HTERT RPE-1 (cell line): ENCODE data around the gene GATAD1.
"Not testable (repeated sequence)": the region's sequence is repeated elsewhere in the genome, so short reads cannot be mapped to it uniquely, and the experiment has no call there.

Experiments used
- in situ Hi-C: fragments of 300-500 bp; cut with MboI; formaldehyde crosslinking; loops from 4 replicates; pipeline ENCODE4 v1.14.3; 2020; ENCODE audit warnings: low sequenced_read_pairs

GATAD1 gene

DNA sequence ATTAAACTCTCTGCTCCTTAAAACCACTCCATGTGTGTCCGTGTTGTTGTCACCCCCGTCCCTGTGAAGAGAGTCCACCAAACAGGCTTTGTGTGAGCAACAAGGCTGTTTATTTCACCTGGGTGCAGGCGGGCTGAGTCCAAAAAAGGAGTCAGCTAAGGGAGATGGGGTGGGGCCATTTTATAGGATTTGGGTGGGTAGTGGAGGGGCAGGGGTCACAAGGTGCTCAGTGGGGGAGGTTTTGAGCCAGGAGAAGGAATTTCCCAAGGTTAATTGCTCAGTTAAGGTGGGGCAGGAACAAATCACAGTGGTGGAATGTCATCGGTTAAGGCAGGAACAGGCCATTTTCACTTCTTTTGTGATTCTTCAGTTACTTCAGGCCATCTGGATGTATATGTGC, 31.9 kb downstream of the GATAD1 start:
- in situ Hi-C loops = not testable (repeated sequence)

DNA sequence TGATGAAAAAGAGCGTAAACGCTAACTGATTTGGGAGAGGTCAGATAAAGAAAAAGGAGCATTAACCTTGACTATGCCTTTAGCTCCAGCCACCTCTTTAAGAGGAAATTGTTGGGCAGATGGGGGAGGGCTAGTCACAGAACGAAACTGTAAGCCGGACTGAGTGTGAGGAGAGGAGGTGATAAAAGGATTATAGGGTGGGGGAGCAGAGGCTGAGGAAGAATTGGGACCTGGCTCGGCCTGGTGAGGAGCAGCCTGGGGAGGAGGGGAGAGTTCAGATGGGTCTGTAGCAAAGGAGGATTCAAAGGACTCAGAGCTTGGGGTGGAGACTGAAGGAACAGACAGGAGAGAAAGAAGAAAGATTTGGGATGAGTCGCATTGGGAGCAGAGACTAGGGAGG, 36.3 kb downstream of the GATAD1 start:
- in situ Hi-C loops = not testable (repeated sequence)

DNA sequence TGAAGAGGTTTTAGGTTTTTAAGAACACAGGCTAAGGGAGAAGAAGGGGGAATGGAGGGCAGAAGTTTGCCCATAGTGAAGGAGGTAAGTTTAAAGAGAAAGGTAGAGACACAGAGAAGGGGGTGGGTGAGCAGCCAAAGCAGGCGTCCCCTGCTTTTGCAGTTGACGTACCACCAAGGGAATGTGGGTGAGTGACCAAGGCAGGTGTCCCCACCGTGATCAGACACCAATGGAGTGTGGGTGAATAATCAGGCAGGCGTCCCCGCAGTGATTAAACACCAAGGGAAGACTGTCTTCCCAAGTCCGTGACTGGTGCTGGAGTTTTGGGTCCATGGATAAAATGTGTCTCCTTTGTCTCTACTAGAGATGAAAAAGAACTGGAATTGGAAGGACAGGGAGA, 36.9 kb downstream of the GATAD1 start:
- in situ Hi-C loops = not testable (repeated sequence)

DNA sequence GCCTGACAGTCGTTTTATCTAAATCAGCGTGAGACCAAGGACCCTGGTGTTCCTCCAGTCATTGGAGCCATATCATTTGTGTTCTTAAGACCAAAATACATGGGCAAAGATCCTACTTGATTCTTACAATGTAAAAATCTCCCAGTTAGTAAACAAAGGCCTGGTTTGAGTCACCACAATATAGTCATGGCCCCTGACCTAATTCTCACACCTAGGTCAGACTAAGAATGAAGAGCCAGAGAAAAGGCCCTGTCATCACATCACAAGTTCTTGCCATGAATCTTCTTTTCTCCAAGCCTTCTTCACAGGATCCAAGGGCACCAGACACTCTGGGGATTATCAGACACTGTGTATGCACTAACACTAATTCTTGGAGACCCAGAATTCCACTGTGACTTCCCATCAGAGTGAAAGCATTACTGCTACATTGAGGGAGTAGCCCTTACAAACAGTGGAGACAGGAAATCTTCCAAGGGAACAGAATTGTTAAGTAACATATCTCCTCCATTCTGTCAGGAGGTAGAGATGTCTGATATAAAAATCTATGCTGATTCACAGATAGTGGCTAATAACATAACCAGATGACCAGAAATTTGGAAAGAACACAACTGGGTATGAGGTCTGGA, 38.1 kb downstream of the GATAD1 start:
- in situ Hi-C loops = no loop called here

DNA sequence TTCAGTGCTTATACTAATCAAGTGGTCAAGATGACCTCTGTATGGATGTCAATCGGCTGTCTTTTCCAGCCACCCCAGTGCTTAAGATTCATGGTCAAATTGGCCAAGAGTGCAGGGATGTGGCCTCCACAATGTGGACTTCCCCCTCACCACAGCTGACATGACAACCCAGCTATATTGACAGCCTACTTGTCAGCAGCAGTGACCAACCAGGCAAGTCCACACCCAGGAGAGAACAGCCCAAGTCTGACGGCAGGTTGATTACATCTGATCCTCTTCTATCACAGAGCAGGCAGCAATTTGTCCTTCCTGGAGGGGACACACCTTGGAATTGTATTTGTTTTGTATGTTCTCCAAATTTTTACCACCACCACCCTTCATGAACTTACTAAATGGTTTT, 38.7 kb downstream of the GATAD1 start:
- in situ Hi-C loops = no loop called here

DNA sequence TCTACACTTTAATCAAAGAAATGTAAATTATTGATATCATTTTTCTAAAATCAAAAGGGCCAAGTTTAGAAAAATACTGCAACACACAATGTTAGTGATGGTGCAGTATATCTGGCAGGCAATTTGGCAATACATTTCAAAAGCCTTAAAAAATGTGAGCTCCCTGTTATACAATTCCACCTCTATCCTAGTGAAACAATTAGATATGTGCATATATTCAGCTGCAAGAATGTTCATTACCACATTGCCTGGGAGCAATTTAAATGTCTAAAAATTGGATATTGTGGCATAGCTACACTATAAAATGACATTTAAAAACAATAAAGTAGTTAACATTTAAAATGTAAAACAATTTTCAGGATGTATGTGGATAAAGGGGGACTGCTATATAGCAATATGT, 40.5 kb downstream of the GATAD1 start:
- in situ Hi-C loops = no loop called here

DNA sequence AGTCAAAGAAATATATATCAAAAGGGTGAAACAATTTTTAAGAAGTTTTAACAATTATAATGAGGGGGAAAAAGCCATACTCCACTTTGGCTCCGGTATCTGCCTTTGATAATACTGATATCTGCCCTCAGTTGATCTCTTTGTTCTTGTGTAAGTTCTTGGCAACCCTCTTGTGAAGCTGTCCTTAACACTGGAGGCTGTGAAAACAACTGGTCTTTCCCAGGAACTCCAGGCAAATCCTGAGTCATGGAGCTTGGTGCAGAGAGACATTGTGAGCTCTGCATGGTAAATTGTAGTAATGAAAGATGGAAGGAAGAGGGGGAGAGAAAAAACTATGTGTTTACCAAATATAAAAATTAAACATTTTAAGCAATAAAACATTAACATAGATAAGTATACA, 42.4 kb downstream of the GATAD1 start:
- in situ Hi-C loops = no loop called here

DNA sequence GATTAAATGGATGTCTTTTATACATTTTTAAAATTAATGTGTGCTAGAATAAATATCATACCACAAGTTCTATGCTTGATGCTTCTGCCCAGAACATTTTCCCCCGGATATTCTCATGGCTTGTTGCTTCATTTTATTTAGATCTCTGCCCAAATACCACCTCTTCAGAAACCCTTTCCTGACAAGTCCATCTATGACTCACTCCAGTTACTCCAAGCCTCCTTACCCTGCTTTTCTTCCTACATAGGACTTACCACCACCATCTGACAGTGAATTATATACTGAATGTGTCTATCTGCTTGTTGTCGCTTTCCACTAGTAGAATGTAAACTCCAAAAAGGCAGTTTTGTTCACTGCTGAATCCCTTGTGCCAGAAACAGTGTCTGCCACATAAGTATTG, 49.6 kb downstream of the GATAD1 start:
- in situ Hi-C loops = no loop called here

DNA sequence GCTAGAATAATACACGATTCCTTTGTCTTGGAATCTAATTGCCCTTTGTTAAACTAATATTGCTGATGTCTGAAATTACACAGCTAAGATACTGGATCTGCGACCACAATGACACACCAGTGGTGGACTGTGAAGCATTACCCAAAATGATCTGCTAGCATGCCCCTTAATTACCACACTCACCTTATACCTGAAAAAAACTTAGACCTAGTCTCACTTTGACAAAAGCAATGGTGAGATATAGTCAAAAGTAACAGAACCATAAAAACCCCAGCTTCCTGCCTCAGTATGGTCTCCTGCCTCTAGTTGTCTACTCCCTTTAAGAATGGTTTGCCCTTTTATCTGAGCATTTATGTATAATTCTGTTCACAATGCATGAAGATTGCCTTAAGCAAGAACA, 51.3 kb downstream of the GATAD1 start:
- in situ Hi-C loops = no loop called here

DNA sequence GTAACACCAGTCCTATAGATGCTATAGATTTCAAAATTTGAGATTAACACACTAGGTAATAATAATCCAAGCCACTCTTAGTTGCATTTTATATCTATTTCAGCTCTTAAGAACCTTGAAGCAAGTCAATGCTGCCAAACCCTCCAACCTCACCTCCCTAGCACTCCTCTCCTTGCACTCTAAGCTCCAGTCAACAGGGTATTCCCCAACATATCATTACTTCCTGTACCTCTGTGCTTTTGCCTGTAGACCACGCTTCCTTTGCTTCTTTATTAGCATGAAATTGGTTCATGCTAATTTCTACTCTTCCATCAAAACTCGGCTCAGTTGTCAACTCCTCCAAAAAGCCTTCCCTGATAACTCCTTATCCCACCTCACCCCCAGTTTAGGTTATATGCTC, 56.5 kb downstream of the GATAD1 start:
- in situ Hi-C loops = no loop called here

DNA sequence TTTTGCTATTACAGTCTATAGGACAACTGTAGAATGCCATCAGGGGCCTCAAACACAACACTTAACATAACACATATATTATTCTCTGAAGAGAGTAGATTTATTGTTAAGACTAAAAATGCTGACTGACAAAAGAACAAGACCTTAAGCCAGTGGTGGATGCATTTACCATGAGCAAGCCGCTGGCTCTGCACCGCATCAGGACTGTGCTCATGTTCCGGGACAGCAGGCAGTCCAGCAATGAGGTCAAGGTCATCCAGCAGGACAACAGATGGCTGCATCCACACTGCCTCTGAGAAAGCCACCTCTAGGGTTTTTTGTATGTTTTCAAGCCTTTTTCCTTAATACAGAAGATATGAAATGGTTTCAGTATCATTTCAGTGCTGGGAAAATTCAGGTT, 57.3 kb downstream of the GATAD1 start:
- in situ Hi-C loops = no loop called here

DNA sequence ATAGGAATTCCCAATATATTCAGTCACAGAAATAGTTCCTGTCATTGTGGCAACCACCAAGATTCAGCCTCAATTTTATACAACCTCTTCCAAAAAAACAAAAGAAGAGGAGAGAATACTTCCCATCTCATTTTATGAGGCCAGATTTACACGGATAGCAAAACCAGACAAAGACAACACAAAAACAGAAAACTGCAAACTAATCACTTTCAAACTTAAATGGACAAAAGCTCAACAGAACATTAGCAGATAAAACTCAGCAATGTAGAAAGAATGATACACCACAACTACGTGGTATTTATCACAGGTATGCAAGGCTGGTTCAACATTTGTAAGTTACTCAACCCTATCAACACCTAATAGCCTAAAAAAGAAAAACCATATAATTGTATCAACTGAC, 59.1 kb downstream of the GATAD1 start:
- in situ Hi-C loops = no loop called here

DNA sequence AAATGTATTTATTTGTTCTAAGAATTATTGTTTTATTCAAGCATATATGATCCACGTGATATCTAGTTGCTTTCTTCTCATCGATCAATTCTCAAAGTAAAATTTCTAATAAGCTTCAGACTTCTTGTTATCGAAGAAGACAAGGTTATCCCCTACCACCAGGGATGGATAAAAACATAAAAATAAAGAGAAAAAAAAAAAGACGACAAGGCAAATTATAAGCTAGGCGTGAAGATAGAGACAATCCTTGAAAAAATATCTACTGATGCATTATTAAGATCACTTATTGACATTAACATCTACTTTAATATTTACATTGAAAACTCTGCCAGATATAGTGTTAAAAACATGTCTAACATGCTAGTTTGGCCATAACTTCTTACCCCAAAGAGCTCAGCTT, 61.7 kb downstream of the GATAD1 start:
- in situ Hi-C loops = no loop called here
